Bone marrow (tissue), 2 donors: ENCODE data around the gene NAPB.

Experiments
- DNase-seq, 2 donors: peaks; one replicate each; lab custom pipeline; 2025; lab: John Stamatoyannopoulos, UW

The NAPB gene

GRCh38 chr20:23344336-23344735 is 77.0 kb downstream of the NAPB start:
- DNase-seq: no peak

GRCh38 chr20:23343590-23343989 is 77.7 kb downstream of the NAPB start:
- no peak for DNase-seq

- no peak for DNase-seq
These were observed 80.2 kb downstream of the NAPB start for GRCh38 chr20:23341073-23341472.

GRCh38 chr20:23340524-23340923 is 80.8 kb downstream of the NAPB start:
- peak; percentile 2 to 54 for DNase-seq

GRCh38 chr20:23339986-23340385 is 81.3 kb downstream of the NAPB start:
- DNase-seq: no peak

- DNase-seq: no peak
These were observed 84.0 kb downstream of the NAPB start for GRCh38 chr20:23337312-23337711.

- no peak for DNase-seq
These were observed 84.8 kb downstream of the NAPB start for GRCh38 chr20:23336476-23336875.

GRCh38 chr20:23335521-23335920 is 85.8 kb downstream of the NAPB start:
- no peak for DNase-seq

- DNase-seq: peak in 1 of 2 donors; percentile 1
These were observed 87.2 kb downstream of the NAPB start for GRCh38 chr20:23334111-23334510.

GRCh38 chr20:23332467-23332866 is 88.8 kb downstream of the NAPB start:
- DNase-seq: no peak

GRCh38 chr20:23331450-23332350 is 89.6 kb downstream of the NAPB start:
- no peak for DNase-seq

- no peak for DNase-seq
These were observed 93.5 kb downstream of the NAPB start for GRCh38 chr20:23327617-23328333.

GRCh38 chr20:23326774-23327173 is 94.5 kb downstream of the NAPB start:
- no peak for DNase-seq

GRCh38 chr20:23325107-23325506 is 96.2 kb downstream of the NAPB start:
- DNase-seq: no peak
